ENCODE results near the gene PARD3B. TPM values are rescaled to one million over a fixed set of nuclear protein-coding genes. Genes with fewer than 3 reads are reported as not detected.

PARD3B gene
- total RNA-seq, 1 donor from 2014 or later = 6.5 TPM

GRCh38 chr2:204772546-204772945 lies 227.3 kb downstream of the PARD3B start:
- Histone ChIP-seq H3K27me3 (ENCODE audit: control insufficient read depth, insufficient read depth, low read length) (no peaks in the 10 kb centered on the region), H3K36me3 (ENCODE audit: control insufficient read depth, insufficient read depth, low read length) (no peaks in the 10 kb centered on the region), H3K4me3 (ENCODE audit: low read depth, low read length) (no peak overlapping the region)
- no peak for DNase-seq (ENCODE audit: low read depth)
- TF ChIP-seq CTCF (IDR thresholded peaks at IDR 0.05; ENCODE audit: insufficient read depth, low read length, poor library complexity, severe bottlenecking) = no peak

GRCh38 chr2:204775766-204776165 lies 230.5 kb downstream of the PARD3B start:
- H3K4me3 ChIP-seq (ENCODE audit: low read depth, low read length) = no peak overlapping the region
- no peak for TF ChIP-seq CTCF (IDR thresholded peaks at IDR 0.05; ENCODE audit: insufficient read depth, low read length, poor library complexity, severe bottlenecking)
- DNase-seq (ENCODE audit: low read depth) = no peak
- H3K36me3 ChIP-seq (ENCODE audit: control insufficient read depth, insufficient read depth, low read length) = no peaks in the 10 kb centered on the region
- H3K27me3 ChIP-seq (ENCODE audit: control insufficient read depth, insufficient read depth, low read length) = no peaks in the 10 kb centered on the region

- no peak for TF ChIP-seq CTCF (IDR thresholded peaks at IDR 0.05; ENCODE audit: insufficient read depth, low read length, poor library complexity, severe bottlenecking)
- H3K36me3 ChIP-seq (ENCODE audit: control insufficient read depth, insufficient read depth, low read length) = no peaks in the 10 kb centered on the region
- no peak overlapping the region for H3K4me3 ChIP-seq (ENCODE audit: low read depth, low read length)
- DNase-seq (ENCODE audit: low read depth) = no peak
- no peaks in the 10 kb centered on the region for H3K27me3 ChIP-seq (ENCODE audit: control insufficient read depth, insufficient read depth, low read length)
Observed at GRCh38 chr2:204776781-204777559, 231.7 kb downstream of the PARD3B start.

GRCh38 chr2:204779771-204780170 lies 234.5 kb downstream of the PARD3B start:
- no peak for TF ChIP-seq CTCF (IDR thresholded peaks at IDR 0.05; ENCODE audit: insufficient read depth, low read length, poor library complexity, severe bottlenecking)
- no peak for DNase-seq (ENCODE audit: low read depth)
- Histone ChIP-seq H3K4me3 (ENCODE audit: low read depth, low read length) (no peak overlapping the region), H3K36me3 (ENCODE audit: control insufficient read depth, insufficient read depth, low read length) (no peaks in the 10 kb centered on the region), H3K27me3 (ENCODE audit: control insufficient read depth, insufficient read depth, low read length) (no peaks in the 10 kb centered on the region)

GRCh38 chr2:204781941-204782340 lies 236.7 kb downstream of the PARD3B start:
- TF ChIP-seq CTCF (IDR thresholded peaks at IDR 0.05; ENCODE audit: insufficient read depth, low read length, poor library complexity, severe bottlenecking) = no peak
- DNase-seq (ENCODE audit: low read depth) = no peak
- Histone ChIP-seq H3K27me3 (ENCODE audit: control insufficient read depth, insufficient read depth, low read length) (no peaks in the 10 kb centered on the region), H3K36me3 (ENCODE audit: control insufficient read depth, insufficient read depth, low read length) (no peaks in the 10 kb centered on the region), H3K4me3 (ENCODE audit: low read depth, low read length) (no peak overlapping the region)

- no peak for DNase-seq (ENCODE audit: low read depth)
- no peak for TF ChIP-seq CTCF (IDR thresholded peaks at IDR 0.05; ENCODE audit: insufficient read depth, low read length, poor library complexity, severe bottlenecking)
- Histone ChIP-seq H3K36me3 (ENCODE audit: control insufficient read depth, insufficient read depth, low read length) (no peaks in the 10 kb centered on the region), H3K27me3 (ENCODE audit: control insufficient read depth, insufficient read depth, low read length) (no peaks in the 10 kb centered on the region), H3K4me3 (ENCODE audit: low read depth, low read length) (no peak overlapping the region)
Observed at GRCh38 chr2:204790076-204790475, 244.8 kb downstream of the PARD3B start.

Data from kidney epithelial cell (primary cell).